ENCODE measurements around the gene CXCL16.

Gene CXCL16

GRCh38 chr17:4750606-4751005 lies 10.9 kb upstream of the CXCL16 start:
- DNase-seq, result no peak

GRCh38 chr17:4748686-4749085 lies 9.0 kb upstream of the CXCL16 start:
- no peak for DNase-seq

- no peak for DNase-seq
These were observed 8.1 kb upstream of the CXCL16 start for GRCh38 chr17:4747847-4748246.

DNA sequence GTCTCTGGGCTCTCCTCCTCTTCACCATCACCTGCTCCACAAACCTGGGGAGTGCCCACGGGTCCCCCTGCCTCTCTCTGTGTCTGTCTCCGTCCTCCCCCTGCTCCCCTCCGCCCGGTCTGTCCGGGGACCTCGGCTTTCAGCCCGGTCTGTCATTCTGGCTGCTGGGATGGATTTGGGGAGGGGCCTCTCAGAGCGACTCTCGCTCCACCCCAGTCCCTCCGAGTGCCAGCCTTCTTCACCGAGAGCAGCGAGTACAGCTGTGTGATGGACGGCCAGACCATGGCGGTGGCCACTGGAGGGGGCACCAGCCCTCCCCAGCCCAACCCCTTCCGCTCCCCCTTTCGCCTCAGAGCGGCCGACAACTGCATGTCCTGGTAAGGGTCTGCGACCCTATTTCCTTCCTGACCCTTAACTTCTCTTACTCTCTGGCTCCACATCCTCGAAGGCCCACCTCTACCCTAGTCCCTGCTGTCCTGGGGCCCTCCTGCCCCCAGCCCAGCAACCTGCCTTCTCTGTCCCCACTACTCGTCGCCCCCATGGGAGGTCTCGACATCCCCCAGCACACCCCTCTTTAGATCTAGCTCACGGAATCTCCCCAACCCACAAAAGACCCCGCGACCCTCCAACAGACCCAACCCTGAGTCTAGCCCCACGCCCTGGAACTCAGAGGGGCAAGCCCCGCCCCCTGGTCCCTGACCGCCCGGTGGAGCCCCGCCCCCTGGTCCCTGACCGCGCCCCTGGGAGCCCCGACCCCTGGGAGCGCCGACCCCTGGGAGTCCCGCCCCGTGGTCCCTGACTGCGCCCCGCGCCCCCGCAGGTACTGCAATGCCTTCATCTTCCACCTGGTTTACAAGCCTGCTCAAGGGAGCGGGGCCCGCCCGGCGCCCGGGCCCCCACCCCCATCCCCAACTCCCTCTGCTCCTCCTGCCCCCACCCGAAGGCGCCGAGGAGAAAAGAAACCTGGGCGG lies 5.6 kb upstream of the CXCL16 start:
- no peak for DNase-seq

DNA sequence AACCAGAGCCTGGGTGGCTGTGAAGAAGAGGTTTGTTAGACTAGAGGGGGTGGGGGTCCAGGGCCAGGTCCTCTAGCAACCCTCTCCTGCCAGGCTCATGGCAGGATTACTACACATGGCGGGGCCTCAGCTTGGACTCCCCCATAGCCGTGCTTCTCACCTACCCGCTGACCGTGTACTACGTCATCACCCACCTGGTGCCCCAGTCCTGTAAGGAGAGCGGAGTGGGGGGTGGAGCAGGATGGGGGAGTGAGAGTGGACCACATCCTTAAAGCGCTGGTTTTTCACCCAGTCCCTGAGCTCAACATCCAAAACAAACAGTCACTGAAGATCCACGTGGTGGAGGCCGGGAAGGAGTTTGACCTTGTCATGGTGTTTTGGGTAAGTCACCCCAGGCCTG lies 4.2 kb upstream of the CXCL16 start:
- DNase-seq, result no peak

DNA sequence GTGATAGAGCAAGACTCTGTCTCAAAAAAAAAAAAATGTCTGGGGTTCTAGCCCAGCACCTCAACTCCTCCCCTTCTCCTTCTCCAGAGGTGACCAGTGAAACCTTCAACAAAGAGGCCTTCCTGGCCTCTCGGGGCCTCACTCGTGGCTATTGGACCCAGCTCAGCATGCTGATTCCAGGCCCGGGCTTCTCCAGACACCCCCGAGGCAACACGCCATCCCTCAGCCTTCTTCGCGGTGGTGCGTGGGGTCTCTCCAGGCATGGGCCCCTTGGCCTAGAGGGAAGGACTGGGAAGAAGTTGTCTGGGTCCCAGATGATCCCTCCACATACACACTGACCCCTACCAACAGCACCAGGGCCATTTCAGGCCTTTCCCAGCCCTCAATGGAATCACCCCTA lies 3.5 kb upstream of the CXCL16 start:
- no peak for DNase-seq

- no peak for DNase-seq
These were observed 2.9 kb upstream of the CXCL16 start for GRCh38 chr17:4742629-4743028.

DNA sequence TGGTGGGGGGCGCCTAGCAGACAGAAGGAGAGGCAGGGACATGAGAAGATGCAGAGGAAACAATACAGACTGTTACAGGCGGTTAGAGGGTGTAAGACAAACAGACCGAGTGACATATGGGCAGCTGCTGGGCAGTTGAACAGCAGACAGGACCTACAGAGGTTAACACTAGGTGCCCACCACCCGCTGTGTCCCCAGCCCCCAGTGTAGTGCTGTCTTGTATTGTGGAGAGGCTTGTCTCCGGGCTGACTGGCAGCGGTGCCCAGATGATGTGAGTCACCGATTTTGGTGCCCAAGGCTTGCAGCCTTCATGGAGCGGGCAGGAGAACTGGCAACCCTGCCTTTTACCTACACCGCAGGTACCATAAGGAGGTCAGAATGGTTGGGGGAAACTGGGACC lies 2.4 kb upstream of the CXCL16 start:
- no peak for DNase-seq

- DNase-seq, result no peak
These were observed 1.8 kb upstream of the CXCL16 start for GRCh38 chr17:4741544-4741943.

DNA sequence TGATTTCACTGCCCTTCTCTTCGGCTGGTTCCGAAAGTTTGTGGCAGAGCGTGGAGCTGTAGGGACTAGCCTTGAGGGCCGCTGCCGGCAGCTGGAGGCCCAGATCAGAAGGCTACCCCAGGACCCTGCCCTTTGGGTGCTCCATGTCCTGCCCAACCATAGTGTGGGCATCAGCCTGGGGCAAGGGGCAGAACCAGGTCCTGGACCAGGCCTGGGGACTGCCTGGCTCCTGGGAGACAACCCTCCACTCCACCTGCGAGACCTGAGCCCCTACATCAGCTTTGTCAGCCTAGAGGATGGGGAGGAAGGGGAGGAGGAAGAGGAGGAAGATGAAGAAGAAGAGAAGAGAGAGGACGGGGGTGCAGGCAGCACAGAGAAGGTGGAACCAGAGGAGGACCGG lies 856 bp upstream of the CXCL16 start:
- DNase-seq, result no peak

DNA sequence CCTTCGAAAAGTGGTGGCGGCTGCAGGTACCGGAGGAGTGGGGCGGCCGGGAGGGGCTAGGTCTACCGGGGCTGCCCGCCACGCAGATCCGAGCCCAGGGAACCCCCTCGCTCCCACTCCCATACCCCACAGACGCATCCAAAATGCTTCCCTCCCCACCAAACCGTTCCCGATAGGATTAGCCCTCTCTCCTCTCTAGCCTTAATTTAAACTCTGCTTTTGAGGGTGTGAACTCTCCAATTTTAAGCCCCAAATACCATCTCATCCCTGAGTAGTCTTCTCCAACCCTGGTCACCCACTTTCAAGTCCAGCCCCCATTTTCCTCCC lies 260 bp upstream of the CXCL16 start:
- no peak for DNase-seq

- no peak for DNase-seq
These were observed 1.3 kb downstream of the CXCL16 start for GRCh38 chr17:4738136-4739121.

- no peak for DNase-seq
These were observed 3.7 kb downstream of the CXCL16 start for GRCh38 chr17:4735876-4736651.

DNA sequence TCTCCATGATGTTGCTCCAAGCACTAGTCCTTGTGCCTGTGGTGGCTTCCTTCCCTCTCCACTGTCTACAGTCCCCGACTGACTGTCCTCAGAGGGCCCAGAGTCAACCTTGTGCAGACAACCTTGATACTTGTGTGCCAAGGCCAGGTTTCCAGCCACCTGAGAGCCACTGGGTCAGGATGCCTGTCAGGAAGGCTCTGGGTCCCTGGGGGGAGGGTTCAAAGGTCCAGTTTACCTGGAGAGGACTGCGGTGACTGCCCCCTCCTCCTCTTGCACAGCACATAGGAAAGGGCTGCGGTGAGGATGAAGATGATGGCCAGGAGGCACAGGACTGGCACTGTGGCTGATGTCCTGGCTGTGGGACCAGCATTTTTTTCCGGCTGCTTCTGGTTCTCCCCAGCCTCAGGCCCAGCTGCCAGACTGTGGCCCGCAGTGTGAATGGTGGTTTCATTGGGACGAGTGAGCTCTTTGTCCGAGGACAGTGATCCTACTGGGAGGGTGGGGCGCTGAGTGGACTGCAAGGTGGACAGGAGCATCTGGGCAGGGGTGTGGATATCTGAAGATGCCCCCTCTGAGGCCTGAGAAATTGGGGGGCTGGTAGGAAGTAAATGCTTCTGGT lies 4.8 kb downstream of the CXCL16 start:
- DNase-seq, result no peak

DNA sequence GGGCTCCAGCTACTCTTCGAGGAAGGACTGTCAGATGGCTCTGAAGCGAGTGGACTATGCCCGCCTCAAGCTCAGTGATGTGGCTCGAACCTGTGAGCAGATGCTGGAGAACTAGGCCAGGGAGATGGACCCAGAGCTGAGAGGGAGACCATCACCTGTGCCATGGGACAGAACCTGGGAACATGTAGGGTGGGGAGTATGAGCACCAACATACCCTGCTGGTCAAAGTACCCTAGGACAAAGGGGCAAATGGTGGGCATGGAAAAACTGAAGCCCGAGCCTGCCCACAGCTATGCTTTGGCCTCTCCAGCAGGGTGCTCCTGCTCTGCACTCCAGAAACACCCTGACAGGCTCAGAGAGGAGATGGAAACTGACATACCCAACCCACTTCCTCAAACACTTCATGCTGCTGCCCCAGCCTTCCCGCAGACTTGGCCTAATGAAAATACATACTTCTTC lies 6.6 kb downstream of the CXCL16 start:
- DNase-seq, result no peak

- no peak for DNase-seq
These were observed 11.6 kb downstream of the CXCL16 start for GRCh38 chr17:4728124-4728523.

- DNase-seq, result no peak
These were observed 13.9 kb downstream of the CXCL16 start for GRCh38 chr17:4725646-4726310.

- DNase-seq, result no peak
These were observed 15.1 kb downstream of the CXCL16 start for GRCh38 chr17:4724650-4725049.

- DNase-seq, result no peak
These were observed 17.0 kb downstream of the CXCL16 start for GRCh38 chr17:4722678-4723240.

- no peak for DNase-seq
These were observed 18.3 kb downstream of the CXCL16 start for GRCh38 chr17:4721203-4722135.

All from activated CD8-positive, alpha-beta memory T cell treated with anti-CD3 and anti-CD28 coated beads, Interleukin-2, amount 50 U/mL, for 48 hours (primary cell).